ENCODE measurements around the gene AGBL3.
"Not testable (repeated sequence)": the region's sequence is repeated elsewhere in the genome, so short reads cannot be mapped to it uniquely, and the experiment has no call there.

The AGBL3 gene

DNA sequence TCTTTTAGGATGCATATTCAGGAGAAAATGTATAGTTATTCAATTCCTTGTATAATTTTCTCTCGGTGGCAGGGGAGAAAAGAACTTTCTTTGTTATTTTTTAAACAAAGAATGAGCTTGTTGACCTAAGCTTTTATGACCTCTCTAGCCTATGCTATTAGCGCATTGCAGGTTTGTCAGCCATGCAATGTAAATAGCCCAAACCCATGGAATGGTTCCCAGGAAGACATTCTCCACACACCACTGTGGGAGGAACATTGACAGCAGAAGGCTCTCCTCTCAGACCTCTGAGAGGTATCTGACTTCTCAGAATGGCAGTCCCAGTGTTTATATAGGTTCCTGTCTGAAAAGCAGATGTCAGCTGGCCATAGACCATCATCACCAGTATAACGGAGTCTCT lies 19.6 kb upstream of the AGBL3 start:
- DNase-seq (ENCODE audit: low read depth, low spot score), result no peak
- Histone ChIP-seq H3K9me3 (ENCODE audit: insufficient read depth, low read length) (no peaks in the 10 kb centered on the region), H3K9ac (ENCODE audit: insufficient read length, low read depth) (no peak overlapping the region), H3K36me3 (ENCODE audit: insufficient read depth, insufficient read length, low read length) (peaks cover 62% of the 10 kb centered on the region), H3K4me1 (ENCODE audit: insufficient read depth, insufficient read length) (no peaks in the 10 kb centered on the region), H3K27me3 (ENCODE audit: insufficient read depth, insufficient read length) (no peaks in the 10 kb centered on the region), H3K4me3 (ENCODE audit: insufficient read length, low read depth) (no peak overlapping the region)
- TF ChIP-seq YY1 (IDR thresholded peaks at IDR 0.05; ENCODE audit: insufficient read depth, insufficient read length) (no peak), SUZ12 (IDR thresholded peaks at IDR 0.05; ENCODE audit: extremely low read depth, insufficient read depth, insufficient read length) (no peak), ZNF274 (IDR thresholded peaks at IDR 0.05; ENCODE audit: low read depth, low read length) (no peak)

- TF ChIP-seq YY1 (IDR thresholded peaks at IDR 0.05; ENCODE audit: insufficient read depth, insufficient read length) (no peak), ZNF274 (IDR thresholded peaks at IDR 0.05; ENCODE audit: low read depth, low read length) (no peak), SUZ12 (IDR thresholded peaks at IDR 0.05; ENCODE audit: extremely low read depth, insufficient read depth, insufficient read length) (no peak)
- H3K27me3 ChIP-seq (ENCODE audit: insufficient read depth, insufficient read length), result no peaks in the 10 kb centered on the region
- no peaks in the 10 kb centered on the region for H3K4me1 ChIP-seq (ENCODE audit: insufficient read depth, insufficient read length)
- H3K36me3 ChIP-seq (ENCODE audit: insufficient read depth, insufficient read length, low read length), result peaks cover 49% of the 10 kb centered on the region
- no peak for DNase-seq (ENCODE audit: low read depth, low spot score)
- H3K4me3 ChIP-seq (ENCODE audit: insufficient read length, low read depth), result no peak overlapping the region
- H3K9me3 ChIP-seq (ENCODE audit: insufficient read depth, low read length), result no peaks in the 10 kb centered on the region
- no peak overlapping the region for H3K9ac ChIP-seq (ENCODE audit: insufficient read length, low read depth)
Measured at GRCh38 chr7:134968110-134968509, 18.2 kb upstream of the AGBL3 start.

- not testable (repeated sequence) for H3K4me3 ChIP-seq (ENCODE audit: insufficient read length, low read depth); H3K9ac ChIP-seq (ENCODE audit: insufficient read length, low read depth); H3K36me3 ChIP-seq (ENCODE audit: insufficient read depth, insufficient read length, low read length); H3K4me1 ChIP-seq (ENCODE audit: insufficient read depth, insufficient read length); DNase-seq (ENCODE audit: low read depth, low spot score); H3K9me3 ChIP-seq (ENCODE audit: insufficient read depth, low read length); H3K27me3 ChIP-seq (ENCODE audit: insufficient read depth, insufficient read length)
Measured at GRCh38 chr7:134981645-134982044, 4.7 kb upstream of the AGBL3 start.

DNA sequence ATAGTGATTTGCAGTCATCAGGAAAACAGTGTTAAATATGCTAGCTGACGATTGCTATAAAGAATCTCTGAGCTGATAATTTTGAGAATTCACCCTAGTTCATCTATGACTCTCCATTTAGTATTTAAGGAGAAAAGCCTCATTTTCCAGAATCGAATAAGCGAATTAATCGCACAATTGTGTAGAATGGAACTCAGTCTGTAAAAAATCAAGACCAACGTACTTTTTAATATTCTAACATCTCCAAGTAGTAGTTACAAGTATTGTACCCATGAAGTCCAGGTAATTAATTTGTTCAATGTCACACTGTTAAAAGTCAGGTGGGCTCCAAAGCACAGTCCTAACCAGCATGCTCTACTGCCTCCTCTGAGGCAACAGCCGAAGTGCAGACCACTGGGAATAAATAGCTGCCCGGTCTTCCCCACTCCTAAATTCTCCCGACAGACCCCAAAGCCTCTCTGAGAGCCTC lies 380 bp upstream of the AGBL3 start:
- H3K4me3 ChIP-seq (ENCODE audit: insufficient read length, low read depth), result peak overlapping the region; percentile 77

DNA sequence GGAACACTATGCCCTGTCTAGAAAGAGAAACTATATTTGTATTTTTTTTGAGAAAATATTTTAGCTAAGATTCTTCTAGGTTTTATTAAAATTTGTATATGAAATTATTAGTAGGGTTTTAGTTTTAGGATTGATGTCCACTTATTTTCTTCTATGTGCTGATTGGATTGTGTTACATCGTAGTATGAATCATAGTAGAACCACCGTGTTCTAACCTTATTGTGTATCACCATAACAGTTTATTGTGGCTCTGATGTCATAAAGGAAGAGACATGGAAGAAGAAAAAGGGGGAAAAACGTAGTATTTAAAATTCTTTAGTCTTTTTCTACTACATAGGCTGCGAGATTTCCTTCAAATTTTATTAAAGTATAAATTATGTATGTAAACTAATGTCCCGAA lies 1.9 kb downstream of the AGBL3 start:
- H3K4me1 ChIP-seq (ENCODE audit: insufficient read depth, insufficient read length), result no peaks in the 10 kb centered on the region
- H3K27me3 ChIP-seq (ENCODE audit: insufficient read depth, insufficient read length), result no peaks in the 10 kb centered on the region
- no peaks in the 10 kb centered on the region for H3K9me3 ChIP-seq (ENCODE audit: insufficient read depth, low read length)
- TF ChIP-seq ZNF274 (IDR thresholded peaks at IDR 0.05; ENCODE audit: low read depth, low read length) (no peak), YY1 (IDR thresholded peaks at IDR 0.05; ENCODE audit: insufficient read depth, insufficient read length) (no peak), SUZ12 (IDR thresholded peaks at IDR 0.05; ENCODE audit: extremely low read depth, insufficient read depth, insufficient read length) (no peak)
- no peak for DNase-seq (ENCODE audit: low read depth, low spot score)
- no peak overlapping the region for H3K4me3 ChIP-seq (ENCODE audit: insufficient read length, low read depth)
- no peak overlapping the region for H3K9ac ChIP-seq (ENCODE audit: insufficient read length, low read depth)
- peaks cover 8% of the 10 kb centered on the region for H3K36me3 ChIP-seq (ENCODE audit: insufficient read depth, insufficient read length, low read length)

More for the DNA sequence above, 380 bp upstream of the AGBL3 start:
- H3K27me3 ChIP-seq (ENCODE audit: insufficient read depth, insufficient read length), result no peaks in the 10 kb centered on the region
- TF ChIP-seq SUZ12 (IDR thresholded peaks at IDR 0.05; ENCODE audit: extremely low read depth, insufficient read depth, insufficient read length), result no peak
- H3K9ac ChIP-seq (ENCODE audit: insufficient read length, low read depth), result peak overlapping the region; percentile 13
- H3K36me3 ChIP-seq (ENCODE audit: insufficient read depth, insufficient read length, low read length), result peaks cover 8% of the 10 kb centered on the region
- no peaks in the 10 kb centered on the region for H3K9me3 ChIP-seq (ENCODE audit: insufficient read depth, low read length)
- no peaks in the 10 kb centered on the region for H3K4me1 ChIP-seq (ENCODE audit: insufficient read depth, insufficient read length)
- no peak for DNase-seq (ENCODE audit: low read depth, low spot score)

GRCh38 chr7:134991469-134992339 lies 5.4 kb downstream of the AGBL3 start:
- DNase-seq (ENCODE audit: low read depth, low spot score), result no peak
- TF ChIP-seq YY1 (IDR thresholded peaks at IDR 0.05; ENCODE audit: insufficient read depth, insufficient read length) (no peak), SUZ12 (IDR thresholded peaks at IDR 0.05; ENCODE audit: extremely low read depth, insufficient read depth, insufficient read length) (no peak), ZNF274 (IDR thresholded peaks at IDR 0.05; ENCODE audit: low read depth, low read length) (no peak)
- Histone ChIP-seq H3K9me3 (ENCODE audit: insufficient read depth, low read length) (no peaks in the 10 kb centered on the region), H3K27me3 (ENCODE audit: insufficient read depth, insufficient read length) (no peaks in the 10 kb centered on the region), H3K4me3 (ENCODE audit: insufficient read length, low read depth) (no peak overlapping the region), H3K4me1 (ENCODE audit: insufficient read depth, insufficient read length) (no peaks in the 10 kb centered on the region), H3K36me3 (ENCODE audit: insufficient read depth, insufficient read length, low read length) (peaks cover 25% of the 10 kb centered on the region), H3K9ac (ENCODE audit: insufficient read length, low read depth) (no peak overlapping the region)

DNA sequence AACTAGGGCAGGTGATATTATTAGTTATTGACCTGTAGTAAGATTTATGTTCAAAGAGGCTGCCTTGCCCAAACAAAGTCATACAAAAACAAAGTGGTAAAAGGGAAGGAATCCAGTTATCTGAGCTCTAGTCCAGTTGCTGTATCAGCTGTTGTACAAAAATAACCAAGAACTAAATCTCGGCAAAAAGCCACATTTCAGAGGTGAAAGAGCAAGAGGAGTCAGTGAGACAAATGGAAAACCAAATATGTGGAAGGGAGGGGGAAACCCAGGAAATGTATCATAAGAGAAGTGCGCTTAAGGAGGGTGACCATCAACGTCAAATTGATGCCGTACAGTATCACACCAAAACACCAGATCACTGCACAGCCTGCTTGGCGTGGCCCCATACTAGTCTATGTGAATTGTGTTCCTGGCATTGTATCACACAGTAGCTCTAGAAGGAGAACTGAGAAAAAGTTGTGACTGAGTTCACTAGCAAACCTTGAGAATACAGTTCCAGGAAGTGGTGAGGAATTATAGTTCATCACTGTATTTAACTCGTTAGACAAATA lies 6.4 kb downstream of the AGBL3 start:
- H3K27me3 ChIP-seq (ENCODE audit: insufficient read depth, insufficient read length), result no peaks in the 10 kb centered on the region
- no peak overlapping the region for H3K4me3 ChIP-seq (ENCODE audit: insufficient read length, low read depth)
- no peak overlapping the region for H3K9ac ChIP-seq (ENCODE audit: insufficient read length, low read depth)
- peaks cover 25% of the 10 kb centered on the region for H3K36me3 ChIP-seq (ENCODE audit: insufficient read depth, insufficient read length, low read length)
- no peaks in the 10 kb centered on the region for H3K4me1 ChIP-seq (ENCODE audit: insufficient read depth, insufficient read length)
- no peaks in the 10 kb centered on the region for H3K9me3 ChIP-seq (ENCODE audit: insufficient read depth, low read length)
- DNase-seq (ENCODE audit: low read depth, low spot score), result no peak
- TF ChIP-seq SUZ12 (IDR thresholded peaks at IDR 0.05; ENCODE audit: extremely low read depth, insufficient read depth, insufficient read length), result no peak
